CD4-positive, alpha-beta T cell treated with Interleukin-15 for 1 hour (primary cell): ENCODE results near the gene PCGF2.
"Not testable (repeated sequence)": the region's sequence is repeated elsewhere in the genome, so short reads cannot be mapped to it uniquely, and the experiment has no call there.

Experiments used
- DNase-seq: peaks from one replicate; pipeline ENCODE4 v3.0.0-alpha.2; 2020

The PCGF2 gene

DNA sequence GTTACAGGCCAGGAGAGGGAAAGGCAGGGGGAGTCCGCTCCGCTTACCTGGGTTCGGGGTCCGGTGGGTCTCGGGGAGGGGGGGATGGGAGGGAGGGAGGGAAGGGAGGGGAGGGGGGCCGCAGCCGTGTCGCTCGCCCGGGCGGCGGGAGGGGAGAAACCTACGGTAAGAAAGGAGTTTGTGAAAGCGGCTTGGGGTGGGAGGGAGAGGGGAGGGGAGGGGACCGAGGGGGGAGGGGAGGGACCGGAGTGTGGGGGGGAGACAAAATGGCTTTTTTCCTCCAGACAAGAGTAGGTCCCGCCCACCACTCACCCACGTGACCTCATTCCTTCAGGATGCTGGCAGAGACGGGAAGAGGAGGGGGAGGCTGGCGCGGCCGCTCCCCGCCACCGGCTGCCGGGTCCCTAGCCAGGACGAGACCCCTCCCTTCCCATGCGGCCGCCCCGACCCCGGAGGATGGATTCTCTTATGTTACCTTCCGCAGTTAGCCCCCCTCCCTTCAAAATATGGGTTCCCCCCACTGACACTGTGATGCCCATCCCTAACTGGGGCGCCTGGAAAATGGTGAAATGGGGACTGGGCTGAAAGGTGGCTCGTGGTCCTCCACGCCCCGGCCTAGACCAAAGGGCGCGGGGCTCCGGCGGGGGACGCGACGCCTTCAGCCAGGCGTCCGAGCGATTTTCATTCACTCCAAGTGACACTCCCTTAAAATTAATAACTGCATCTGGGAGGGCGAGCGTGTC is at the start of gene PCGF2:
Gene PCGF2 (minus strand): TSS at position 188 of the 743 bp plus-strand sequence. CDS start 7,934 bp downstream, outside the sequence.
- DNase-seq: no peak

DNA sequence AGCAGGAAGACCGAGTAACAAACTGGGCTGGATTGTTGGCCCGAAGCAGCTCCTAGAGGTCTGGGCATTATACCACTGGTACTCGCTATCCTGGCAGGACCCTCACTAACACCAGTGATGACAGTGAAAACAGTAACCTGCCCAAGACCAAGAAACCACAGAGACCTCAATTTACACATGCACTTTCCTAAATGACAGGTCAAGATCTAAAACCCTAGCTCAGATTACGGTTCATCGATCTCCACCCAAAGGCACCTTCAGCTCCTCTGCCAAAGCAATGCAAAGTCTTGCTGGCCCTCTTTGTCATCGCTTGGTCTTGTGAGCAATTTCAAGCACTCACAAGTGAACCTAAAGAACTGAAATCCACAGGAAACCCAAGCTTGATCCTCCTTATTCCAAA is 49.7 kb upstream of the PCGF2 start:
- DNase-seq: no peak

DNA sequence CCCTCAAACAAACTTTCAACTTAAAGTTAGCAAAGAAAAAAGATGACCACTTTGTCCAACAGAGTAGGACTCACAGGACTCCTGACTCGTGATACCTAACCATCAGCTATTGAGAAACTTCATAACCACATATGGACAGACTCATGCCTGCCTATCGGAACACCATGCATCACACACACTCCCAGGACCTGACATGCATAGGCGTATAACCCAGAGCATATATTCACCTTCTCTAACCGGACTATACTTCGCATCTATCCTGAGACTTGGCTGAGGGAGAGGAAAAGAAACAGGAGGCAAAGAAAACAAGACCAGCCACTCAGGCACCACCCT is 49.0 kb upstream of the PCGF2 start:
- no peak for DNase-seq

DNA sequence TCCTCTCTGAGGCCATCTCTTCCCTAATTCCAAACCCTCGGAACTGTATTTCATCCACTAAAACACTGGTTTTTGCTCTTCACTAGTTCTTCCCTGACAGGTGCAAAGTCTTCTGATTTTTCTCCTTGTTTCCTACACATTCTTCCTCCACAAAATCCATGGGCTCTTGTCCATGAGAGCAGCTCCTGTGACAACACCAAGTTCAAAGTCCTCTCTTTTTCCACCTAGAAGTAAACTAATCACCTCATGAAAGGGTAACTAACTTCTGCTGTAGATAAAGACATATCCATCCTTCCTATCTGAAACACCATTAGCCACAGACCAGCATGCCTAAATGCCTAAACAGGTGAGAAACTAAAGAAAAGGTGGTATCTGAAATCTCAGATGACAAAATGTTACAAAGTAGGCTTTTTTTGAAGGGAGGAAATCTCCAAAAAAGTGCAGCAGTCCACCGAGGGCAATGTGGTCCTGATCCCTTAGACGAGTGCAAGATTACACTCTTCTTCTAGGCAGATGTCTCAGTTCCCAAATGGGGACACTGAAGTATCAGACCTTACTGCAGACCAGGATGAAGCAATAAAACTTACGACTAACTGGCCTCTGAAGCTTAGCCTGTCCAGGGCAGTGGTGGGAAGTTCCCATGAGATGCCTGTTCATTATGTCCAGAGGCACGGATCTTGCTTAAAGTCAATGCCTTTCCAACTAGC is 48.5 kb upstream of the PCGF2 start:
- DNase-seq: no peak

DNA sequence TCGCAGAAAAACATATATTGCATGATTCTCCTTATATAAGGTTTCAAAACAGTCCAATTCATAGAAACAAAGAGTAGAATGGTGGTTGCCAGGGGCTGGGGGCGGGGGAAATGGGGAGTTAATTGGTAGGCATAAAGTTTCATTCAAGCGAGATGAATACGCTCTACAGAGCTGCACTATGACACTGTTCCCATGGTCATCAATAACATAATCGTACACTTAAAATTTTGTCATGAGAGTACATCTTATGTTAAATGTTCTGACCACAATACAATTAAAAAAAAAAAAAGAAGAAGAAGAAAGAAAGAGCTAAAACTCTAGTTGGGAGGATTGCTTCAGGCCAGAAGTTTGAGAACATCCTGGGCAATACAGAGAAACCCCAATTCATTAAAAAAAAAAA is 46.1 kb upstream of the PCGF2 start:
- DNase-seq: no peak

DNA sequence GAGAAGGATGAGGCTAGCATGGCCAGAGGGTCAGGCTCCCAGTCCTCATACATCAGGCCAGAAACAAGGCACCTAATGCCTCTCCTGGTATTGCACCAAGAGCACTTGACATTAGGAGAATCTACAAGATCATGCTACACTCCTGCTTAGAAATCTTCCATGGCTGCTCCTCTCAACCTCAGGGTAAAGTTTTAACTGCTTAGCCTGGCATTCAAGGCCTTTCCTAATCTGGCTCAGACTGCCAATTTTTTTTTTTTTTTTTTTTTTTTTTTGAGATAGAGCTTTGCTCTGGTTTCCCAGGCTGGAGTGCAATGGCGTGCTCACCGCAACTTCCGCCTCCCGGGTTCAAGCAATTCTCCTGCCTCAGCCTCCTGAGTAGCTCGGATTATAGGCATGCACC is 43.0 kb upstream of the PCGF2 start:
- DNase-seq: no peak

DNA sequence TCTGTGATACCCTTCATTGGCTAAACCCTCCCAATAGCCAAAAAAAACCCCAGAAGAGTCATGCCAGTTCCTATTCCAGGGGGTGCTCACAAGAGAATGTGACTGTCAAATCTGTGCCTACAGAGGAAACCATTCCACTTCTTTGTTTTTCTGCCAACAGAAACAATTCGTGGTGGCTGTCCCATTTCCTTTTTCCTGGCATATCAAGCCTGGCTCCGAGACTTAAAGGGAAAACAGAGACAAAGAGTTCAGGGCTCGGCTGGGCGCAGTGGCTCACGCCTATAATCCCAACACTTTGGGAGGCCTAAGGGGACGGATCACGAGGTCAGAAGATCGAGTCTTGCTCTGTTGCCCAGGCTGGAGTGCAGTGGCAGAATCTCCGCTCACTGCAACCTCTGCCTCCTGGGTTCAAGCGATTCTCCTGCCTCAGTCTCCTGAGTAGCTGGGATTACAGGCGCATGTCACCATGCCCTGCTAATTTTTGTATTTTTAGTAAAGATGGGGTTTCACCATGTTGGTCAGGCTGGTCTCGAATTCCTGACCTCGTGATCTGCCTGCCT is 42.1 kb upstream of the PCGF2 start:
- not testable (repeated sequence) for DNase-seq

DNA sequence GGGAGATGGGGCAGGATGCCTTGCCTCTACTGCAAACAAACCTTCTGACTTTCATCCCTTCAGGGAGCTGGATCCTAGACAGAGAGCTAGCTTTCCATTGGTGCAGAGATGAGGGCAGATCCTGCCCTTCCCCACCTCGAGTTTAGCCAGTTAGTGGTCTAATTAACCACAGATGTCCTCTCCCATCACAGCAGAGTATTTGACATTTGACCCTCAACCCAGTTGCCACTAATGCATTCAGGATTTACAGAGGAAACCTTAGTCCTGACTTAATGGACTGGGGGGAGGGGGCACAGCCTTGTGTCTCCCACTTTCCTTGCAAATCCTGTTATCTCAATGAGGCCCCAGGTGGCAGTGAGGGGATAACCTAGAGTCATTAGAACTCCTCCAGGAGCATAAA is 41.0 kb upstream of the PCGF2 start:
- DNase-seq: no peak

DNA sequence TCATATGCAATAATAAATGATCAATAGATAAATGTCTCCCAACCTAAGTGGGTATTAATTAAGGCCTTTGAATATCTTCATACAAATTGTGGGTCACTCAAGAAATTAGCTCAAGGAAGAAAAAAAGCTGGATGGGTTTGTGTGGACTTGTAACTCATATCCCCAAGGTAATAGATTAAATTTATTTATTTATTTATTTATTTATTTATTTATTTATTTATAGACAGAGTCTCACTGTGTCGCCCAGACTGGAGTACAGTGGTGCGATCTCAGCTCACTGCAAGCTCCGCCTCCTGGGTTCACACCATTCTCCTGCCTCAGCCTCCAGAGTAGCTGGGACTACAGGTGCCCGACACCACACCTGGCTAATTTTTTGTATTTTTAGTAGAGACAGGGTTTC is 39.9 kb upstream of the PCGF2 start:
- DNase-seq: not testable (repeated sequence)

DNA sequence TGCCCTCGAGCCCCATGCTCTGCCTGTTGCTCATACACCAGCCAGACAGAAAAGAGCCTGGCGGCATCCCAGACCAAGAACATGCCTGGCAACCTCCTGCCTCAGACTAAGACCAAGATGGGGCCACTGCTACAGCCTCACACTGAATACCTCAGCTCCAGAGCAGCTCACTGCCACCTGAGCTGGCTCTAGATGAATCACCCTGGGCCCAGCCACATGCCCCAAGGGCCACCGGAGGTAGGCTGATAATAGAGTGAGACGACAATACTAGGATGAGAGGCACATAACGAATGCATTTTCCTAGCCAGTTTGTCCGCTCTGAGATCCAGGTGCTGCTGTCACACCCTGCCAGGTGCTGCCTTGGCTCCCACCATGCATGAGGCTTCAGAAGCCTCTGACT is 38.2 kb upstream of the PCGF2 start:
- no peak for DNase-seq

DNA sequence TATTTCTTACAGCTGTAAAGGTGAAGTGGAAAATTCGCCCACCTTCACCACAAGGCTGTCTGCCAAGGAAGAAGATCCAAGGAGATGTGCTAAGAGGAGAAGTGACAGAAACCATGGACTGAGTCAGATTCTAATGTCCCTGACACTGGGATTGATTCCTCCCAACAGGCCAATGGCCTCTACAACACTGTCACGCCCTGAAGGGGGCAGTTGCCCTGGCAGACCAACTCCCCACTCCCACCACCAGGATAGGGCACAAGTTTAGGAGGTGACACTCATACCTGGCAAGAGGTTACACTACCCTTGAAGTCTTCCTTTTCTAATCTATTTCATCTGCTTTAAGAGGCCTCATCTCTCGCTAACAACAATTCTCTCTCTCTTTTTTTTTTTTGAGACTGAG is 35.1 kb upstream of the PCGF2 start:
- no peak for DNase-seq

DNA sequence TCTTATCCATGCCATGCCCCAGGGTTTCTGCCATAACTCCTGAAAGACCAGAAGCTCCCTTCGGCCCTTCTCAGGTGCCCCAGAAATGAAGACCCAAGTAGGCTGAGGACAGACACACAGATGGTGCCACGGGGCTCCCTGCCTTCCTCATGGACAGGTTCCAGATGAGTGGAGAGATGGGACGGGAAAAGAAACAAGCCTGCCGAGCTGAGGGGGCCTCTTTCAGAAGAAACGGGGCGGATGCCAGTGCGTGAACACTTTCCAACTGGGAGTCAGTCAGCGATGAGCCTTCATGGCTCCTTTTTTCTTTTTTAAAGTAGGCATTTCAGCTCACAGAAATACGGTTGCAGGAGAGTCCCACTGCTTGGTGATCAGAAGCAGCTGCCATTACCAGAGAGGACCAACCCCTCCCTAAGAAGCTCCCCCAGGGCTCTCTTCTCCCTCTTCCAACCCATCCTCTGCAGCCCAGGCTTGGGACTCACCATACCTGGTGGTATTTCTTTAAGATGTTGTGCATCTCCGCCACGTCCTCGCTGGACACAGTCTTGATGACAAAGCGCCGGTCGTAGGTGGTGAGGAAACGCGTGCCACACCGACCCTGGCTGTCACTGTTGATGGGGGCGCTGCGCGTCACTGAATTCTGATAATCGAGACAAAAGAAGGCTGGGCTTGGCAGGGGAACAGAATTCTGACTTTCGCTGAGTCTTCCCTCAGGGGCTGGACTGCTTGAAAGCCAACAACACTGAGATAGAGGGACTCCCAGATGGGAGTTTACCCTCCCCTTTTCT is 32.0 kb upstream of the PCGF2 start:
- DNase-seq: no peak

DNA sequence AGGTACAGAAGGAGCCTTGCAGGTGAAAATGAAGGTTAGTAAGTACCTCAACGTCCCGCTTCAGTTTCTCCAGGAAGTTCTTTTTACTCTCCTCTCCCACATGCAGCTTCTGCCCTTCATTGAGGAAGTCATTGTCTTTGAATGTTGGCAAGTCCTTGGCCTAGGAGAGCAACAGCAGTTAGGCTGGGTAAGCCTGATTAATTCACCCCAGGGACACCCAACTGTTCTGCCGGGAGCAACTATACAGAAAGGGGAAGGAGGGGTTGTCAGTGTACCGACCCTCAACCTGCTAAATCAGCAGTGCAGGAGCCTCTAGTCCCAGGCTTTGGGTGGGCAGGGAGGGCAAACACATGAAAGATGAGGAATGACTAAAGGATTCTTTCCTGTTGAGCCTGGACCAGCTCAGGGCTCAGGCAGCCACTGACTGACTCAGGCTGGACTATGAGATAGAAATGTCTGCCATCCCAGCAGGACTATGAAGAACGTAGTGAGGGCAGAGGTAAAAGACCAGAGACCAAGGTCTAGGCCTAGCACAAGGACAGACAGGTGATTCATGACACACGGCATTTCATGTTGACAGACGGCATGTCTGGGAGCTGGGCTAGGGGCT is 29.6 kb upstream of the PCGF2 start:
- no peak for DNase-seq

DNA sequence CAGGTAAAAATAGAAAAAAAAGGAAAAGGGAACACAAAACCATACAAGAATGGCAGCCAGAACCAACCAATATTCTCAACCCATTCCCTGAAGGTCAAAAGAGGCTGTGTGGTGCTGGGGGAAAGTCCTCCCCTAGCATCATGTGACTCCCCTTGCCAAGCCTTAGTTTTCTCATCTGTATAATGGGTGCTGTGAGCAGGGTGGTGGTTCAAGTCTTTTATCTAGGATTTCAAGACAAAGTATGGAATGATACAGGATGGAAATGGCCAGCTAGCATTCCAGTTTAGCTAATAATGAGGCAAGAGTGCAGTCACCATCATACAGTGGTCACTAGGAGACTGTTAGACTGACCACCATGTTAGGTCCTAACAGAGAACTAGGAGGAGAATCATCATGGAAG is 25.1 kb upstream of the PCGF2 start:
- no peak for DNase-seq

DNA sequence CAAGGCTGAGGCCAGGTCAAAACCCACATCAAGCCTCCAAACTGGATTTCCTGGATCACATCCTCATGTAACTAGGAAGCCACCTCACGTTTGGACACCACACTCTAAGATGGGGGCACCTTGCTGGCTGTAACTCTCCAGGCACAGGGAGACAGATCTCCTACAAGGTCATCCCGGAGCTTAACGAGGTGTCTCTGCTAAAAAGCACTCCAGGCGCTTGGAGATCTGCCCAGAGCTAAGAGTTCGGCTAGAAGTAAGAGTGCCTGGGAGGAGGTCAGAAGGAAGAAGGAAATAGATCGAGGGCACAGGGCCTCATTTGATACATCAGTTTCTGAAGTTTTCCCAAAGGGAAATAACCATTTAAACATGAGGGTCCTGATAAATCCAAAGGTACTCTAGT is 20.3 kb upstream of the PCGF2 start:
- DNase-seq: no peak

DNA sequence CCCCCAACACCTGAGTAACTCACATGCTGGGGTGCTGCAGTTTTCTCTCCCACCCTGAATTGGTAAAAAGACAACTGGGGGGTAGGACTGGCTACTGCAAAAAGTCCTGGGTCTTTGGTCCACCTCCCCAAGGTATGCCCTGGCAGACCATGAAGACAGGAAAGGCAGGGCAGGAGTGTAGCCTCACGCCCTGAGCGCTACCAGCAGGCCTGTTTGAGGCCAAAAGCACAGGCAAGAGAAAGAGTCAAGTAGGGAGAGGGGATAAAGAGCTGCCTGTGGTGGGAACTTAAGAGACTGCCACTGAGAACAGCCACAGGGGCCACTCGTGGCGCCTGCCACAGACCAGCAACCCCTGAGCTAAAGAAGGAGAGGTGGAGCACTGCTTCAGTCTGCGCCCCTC is 18.2 kb upstream of the PCGF2 start:
- DNase-seq: no peak

DNA sequence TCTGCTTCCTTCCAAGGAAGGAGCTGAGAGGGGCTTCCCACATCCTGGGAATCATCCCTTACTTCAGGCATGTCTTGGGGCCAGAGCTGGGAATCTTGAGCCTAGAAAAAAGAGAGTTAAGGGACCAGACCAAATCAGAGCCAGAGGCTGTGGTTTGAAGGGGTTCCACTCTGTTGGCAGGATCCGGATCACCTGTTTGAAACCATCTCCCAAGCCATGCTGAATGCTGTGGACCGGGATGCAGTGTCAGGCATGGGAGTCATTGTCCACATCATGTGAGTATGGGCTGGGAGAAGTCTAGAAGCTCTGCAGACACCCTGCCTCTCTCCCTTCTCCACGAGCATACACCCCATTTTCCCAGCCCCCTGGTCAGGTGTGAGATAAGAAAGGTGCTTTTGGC is 14.1 kb upstream of the PCGF2 start:
- DNase-seq: no peak

DNA sequence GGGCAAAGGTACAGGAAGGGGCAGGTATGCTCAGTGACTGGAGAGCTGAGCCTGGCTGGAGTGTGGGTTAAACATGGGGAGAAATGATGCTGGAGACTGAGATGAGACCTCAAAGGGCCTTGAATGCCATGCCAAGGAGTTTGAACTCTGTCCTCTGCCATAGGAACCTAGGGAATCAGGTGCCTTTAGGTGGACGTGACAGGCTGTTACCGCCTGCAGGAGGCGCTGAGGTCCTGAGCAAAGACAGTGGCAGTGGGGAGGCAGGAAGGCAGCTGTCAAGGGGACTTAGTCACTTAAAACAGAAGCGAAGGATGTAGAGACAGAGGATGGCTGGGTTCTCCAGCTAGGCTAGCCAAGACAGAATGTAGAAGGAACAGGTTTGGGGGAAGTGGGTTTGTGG is 13.5 kb upstream of the PCGF2 start:
- DNase-seq: peak; percentile 23

DNA sequence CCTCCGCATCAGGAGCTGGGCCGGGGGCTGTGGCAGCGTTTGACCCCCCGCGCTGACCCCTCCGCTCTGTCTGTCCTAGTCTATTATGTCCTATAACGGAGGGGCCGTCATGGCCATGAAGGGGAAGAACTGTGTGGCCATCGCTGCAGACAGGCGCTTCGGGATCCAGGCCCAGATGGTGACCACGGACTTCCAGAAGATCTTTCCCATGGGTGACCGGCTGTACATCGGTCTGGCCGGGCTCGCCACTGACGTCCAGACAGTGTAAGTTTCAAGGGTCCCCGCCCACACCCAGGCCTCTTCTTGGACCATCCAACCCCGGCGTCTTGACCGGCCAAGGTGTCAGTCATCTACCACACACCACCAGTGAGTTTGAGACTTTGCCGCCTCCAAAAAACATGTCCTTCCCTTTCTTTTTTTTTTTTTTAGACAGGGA is 5.0 kb upstream of the PCGF2 start:
- no peak for DNase-seq

DNA sequence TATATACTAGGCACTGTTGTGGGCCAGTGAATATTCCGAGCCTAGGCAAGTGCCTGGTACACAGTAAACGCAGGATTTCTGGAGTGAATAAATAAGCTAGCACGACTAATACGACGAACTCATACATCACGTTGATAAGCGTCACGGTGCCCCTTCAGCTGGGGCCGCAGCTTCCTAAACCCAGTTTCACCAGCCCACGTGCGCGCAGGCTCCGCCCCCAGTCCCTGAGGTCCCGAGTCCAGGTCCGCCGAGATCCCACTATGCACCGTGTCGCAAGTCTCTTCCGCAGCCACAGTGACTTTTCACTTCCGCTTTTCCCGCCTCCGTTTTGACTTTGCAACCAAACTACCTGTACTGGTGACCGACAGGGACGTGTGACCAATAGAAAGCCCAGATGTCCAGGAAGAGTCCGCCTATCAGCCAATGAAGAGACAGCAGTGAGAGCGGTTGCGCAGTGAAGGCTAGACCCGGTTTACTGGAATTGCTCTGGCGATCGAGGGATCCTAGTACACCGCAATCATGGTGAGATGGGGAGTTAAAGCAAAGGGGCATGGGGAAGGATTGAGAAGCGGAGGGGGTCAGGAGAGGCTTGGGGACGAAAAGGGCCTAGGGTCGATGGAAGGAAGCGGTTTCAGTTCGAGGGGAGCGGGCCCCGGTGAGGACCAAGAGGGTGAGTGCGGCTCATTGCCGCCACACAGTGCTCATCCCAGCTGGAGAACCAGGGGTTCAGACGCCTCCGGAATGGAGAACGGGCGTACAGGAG is 4.4 kb upstream of the PCGF2 start, which contains the start of gene PSMB3:
Gene PSMB3 (plus strand): TSS at position 434 of the 763 bp plus-strand sequence. CDS start 86 bp downstream, at position 520.
- peak; percentile 99 for DNase-seq

DNA sequence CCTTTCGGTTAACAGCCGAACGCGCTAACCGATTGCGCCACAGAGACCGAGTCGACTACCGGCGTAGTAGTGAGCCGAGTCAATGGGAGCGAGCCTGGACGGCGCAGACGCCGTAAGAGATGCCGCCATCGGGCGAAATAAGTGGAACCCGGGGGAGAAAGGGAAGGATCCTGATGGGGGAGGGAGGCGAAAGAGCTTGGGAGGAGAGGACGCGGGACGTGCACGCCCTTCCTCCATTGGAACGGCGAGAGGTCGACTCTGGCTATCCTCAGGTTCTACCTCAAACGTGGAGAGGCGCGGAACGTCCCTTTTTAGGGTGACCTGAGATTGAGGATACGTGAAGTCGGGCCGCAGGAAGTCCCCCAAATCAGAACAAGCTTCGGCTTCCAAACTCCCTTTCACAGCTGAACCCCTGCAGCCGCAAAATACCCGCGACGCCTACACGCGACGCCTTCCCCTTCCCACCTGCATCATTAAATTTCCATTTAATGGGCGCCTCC is 3.7 kb upstream of the PCGF2 start:
- DNase-seq: peak; percentile 83
